Sigmoid colon (tissue), 4 donors: Measurements from ENCODE around the gene CACNA1C.

Experiments used
- POLR2A ChIP-seq, 2 donors: fragments of 450-650 bp; IDR thresholded peaks; one replicate each; pipeline ENCODE4 v1.6.1; 2016; ENCODE audit warnings: antibody characterized with exemption in 2 of 2, mild to moderate bottlenecking in 2 of 2, moderate library complexity in 2 of 2
- POLR2AphosphoS5 ChIP-seq, 4 donors: sonication (generic); formaldehyde crosslinking; IDR thresholded peaks; one replicate each; pipeline ENCODE4 v1.6.1; 2017; ENCODE audit warnings: antibody characterized with exemption in 4 of 4

- TF ChIP-seq POLR2AphosphoS5 (IDR thresholded peaks at IDR 0.05) (no peak), POLR2A (IDR thresholded peaks at IDR 0.05) (no peak)
These were observed 244.2 kb downstream of the CACNA1C start for GRCh38 chr12:2297004-2297403.
